GM12878 (cell line): ENCODE results near the gene NOD2. TPM values are rescaled to one million over a fixed set of nuclear protein-coding genes. Genes with fewer than 3 reads are reported as not detected.

Experiments
- ATAC-seq: fragments of 200-7000 bp; cut with Tn5 transposase; 3 replicates; pipeline ENCODE4 v1.9.1; 2020; ENCODE audit warnings: mild to moderate bottlenecking, moderate library complexity
- BruUV-seq: library from RNA; stranded (reverse); fragments of 400-500 nt; replicated peaks from 2 replicates; lab custom pipeline; 2021; lab: Mats Ljungman, UMichigan
- CTCF ChIA-PET: fragments of 300-600 bp; sonication (Branson Sonifier 250); formaldehyde crosslinking; extraction: SDS; loops from one replicate; lab custom pipeline; 2021; ENCODE audit warnings: inconsistent platforms; lab: Yijun Ruan, JAX
- POLR2A ChIA-PET: fragments of 350-600 bp; formaldehyde crosslinking; extraction: SDS; loops from one replicate; lab custom pipeline; 2021; ENCODE audit warnings: inconsistent platforms; lab: Charles Lee
- RAD21 ChIA-PET: fragments of 300-600 bp; sonication (Branson Sonifier 250); formaldehyde crosslinking; loops from one replicate; lab custom pipeline; 2023; ENCODE audit warnings: antibody characterized with exemption; ENCODE audit not compliant: unreplicated experiment; lab: Charles Lee
- SMC1A ChIA-PET: fragments of 300-600 bp; sonication (Branson Sonifier 250); formaldehyde crosslinking; loops from one replicate; lab custom pipeline; 2023; ENCODE audit not compliant: unreplicated experiment, uncharacterized antibody; lab: Charles Lee
- DNase-seq: peaks from one replicate; pipeline ENCODE4 v3.0.0-alpha.2; 2011; ENCODE audit warnings: low read depth, low spot score
- FAIRE-seq: peaks from 3 replicates; lab custom pipeline; 2011; peaks lifted over from hg19 to GRCh38; lab: Jason Lieb, UNC
- H2AFZ ChIP-seq: 2 replicates; pipeline ENCODE4 v1.6.0; 2011; ENCODE audit warnings: low read depth, low read length, control low read depth; ENCODE audit not compliant: control insufficient read depth
- H3K27ac ChIP-seq: 2 replicates; pipeline ENCODE4 v1.5.1; 2011; ENCODE audit warnings: control low read depth; ENCODE audit not compliant: control insufficient read depth, insufficient read depth
- H3K27me3 ChIP-seq, 2 experiments: replicated peaks in 1 of 2; 2 replicates each; pipeline versions ENCODE4 v1.6.0 to v1.6.1; 2011; ENCODE audit warnings: low read length in 1 of 2; ENCODE audit not compliant: control insufficient read depth in 2 of 2, insufficient read depth in 2 of 2
- H3K36me3 ChIP-seq, 2 experiments: 2 replicates each; pipeline ENCODE4 v1.5.1; 2011; ENCODE audit warnings: low read length in 1 of 2; ENCODE audit not compliant: control insufficient read depth in 2 of 2, insufficient read depth in 2 of 2
- H3K4me1 ChIP-seq: 2 replicates; pipeline ENCODE4 v1.6.1; 2011; ENCODE audit warnings: mild to moderate bottlenecking, low read length, moderate library complexity, mixed read lengths; ENCODE audit not compliant: control insufficient read depth, insufficient read depth
- H3K4me2 ChIP-seq: 2 replicates; pipeline ENCODE4 v1.6.0; 2011; ENCODE audit warnings: control low read depth; ENCODE audit not compliant: control insufficient read depth, insufficient read depth
- H3K4me3 ChIP-seq: fragments of 200-600 bp; sonication (generic); 2 replicates; pipeline ENCODE4 v1.5.1; 2016
- H3K79me2 ChIP-seq: 2 replicates; pipeline ENCODE4 v1.6.0; 2011; ENCODE audit warnings: low read length; ENCODE audit not compliant: control insufficient read depth, insufficient read depth
- H3K9ac ChIP-seq: 2 replicates; pipeline ENCODE4 v1.8.0; 2011; ENCODE audit warnings: low read length, control low read depth, mixed read lengths; ENCODE audit not compliant: control insufficient read depth, insufficient read depth
- H3K9me3 ChIP-seq: replicated peaks from 3 replicates; pipeline ENCODE4 v1.5.1; 2011; ENCODE audit warnings: mild to moderate bottlenecking, low read length; ENCODE audit not compliant: control insufficient read depth, insufficient read depth
- H4K20me1 ChIP-seq: 2 replicates; pipeline ENCODE4 v1.6.0; 2011; ENCODE audit not compliant: control insufficient read depth, insufficient read depth
- CHD2 ChIP-seq: IDR thresholded peaks from 2 replicates; pipeline ENCODE4 v1.6.1; 2011; ENCODE audit warnings: low read depth, low read length, improper control_type of control experiment, borderline replicate concordance
- EP300 ChIP-seq, 2 experiments: fragments of 150-350 bp in 1 of 2; IDR thresholded peaks; 2 replicates each; pipeline ENCODE4 v1.6.1; 2011 to 2012; ENCODE audit warnings: low read depth in 2 of 2, low read length in 2 of 2, borderline replicate concordance in 1 of 2, improper control_type of control experiment in 1 of 2, inconsistent platforms in 1 of 2; ENCODE audit not compliant: control insufficient read depth in 1 of 2
- HDGF ChIP-seq: fragments of 450-650 bp; IDR thresholded peaks from 2 replicates; pipeline ENCODE4 v1.6.1; 2016; ENCODE audit warnings: antibody characterized with exemption
- MEF2A ChIP-seq: IDR thresholded peaks from 2 replicates; pipeline ENCODE4 v1.6.1; 2011; ENCODE audit warnings: low read depth, mild to moderate bottlenecking, low read length, moderate library complexity; ENCODE audit not compliant: insufficient read depth
- MYB ChIP-seq: fragments of 150-350 bp; IDR thresholded peaks from 2 replicates; pipeline ENCODE4 v1.6.1; 2014; ENCODE audit warnings: mild to moderate bottlenecking, low read depth, low read length, borderline replicate concordance
- NBN ChIP-seq: fragments of 450-650 bp; IDR thresholded peaks from 2 replicates; pipeline ENCODE4 v1.6.1; 2016
- NFIC ChIP-seq: IDR thresholded peaks from 2 replicates; pipeline ENCODE4 v1.6.1; 2012; ENCODE audit warnings: low read depth, mild to moderate bottlenecking, inconsistent platforms, low read length, moderate library complexity
- NFYB ChIP-seq: IDR thresholded peaks from 2 replicates; pipeline ENCODE4 v1.6.1; 2011; ENCODE audit warnings: low read depth, mild to moderate bottlenecking, low read length, improper control_type of control experiment, moderate library complexity; ENCODE audit not compliant: insufficient read depth
- POLR2A ChIP-seq: IDR thresholded peaks from 2 replicates; pipeline ENCODE4 v1.6.1; 2011; ENCODE audit warnings: low read depth, mild to moderate bottlenecking, low read length
- SP1 ChIP-seq: IDR thresholded peaks from one replicate; pipeline ENCODE4 v1.6.1; 2011; ENCODE audit warnings: low read depth, low read length
- ZNF622 ChIP-seq: fragments of 450-650 bp; IDR thresholded peaks from 2 replicates; pipeline ENCODE4 v1.6.1; 2017; ENCODE audit warnings: mild to moderate bottlenecking, inconsistent platforms
- WGBS: methylation state at CpG from one replicate; pipeline ENCODE4 v1.1.6; 2016; ENCODE audit warnings: low lambda C conversion rate; ENCODE audit not compliant: insufficient replicate concordance, insufficient coverage; ENCODE audit errors: missing lambda C conversion rate; 5-methylcytosine and 5-hydroxymethylcytosine counted together
- in situ Hi-C: fragments of 300-500 bp; cut with MboI; formaldehyde crosslinking; loops from 9 replicates; pipeline ENCODE4 v1.14.3; 2018; ENCODE audit warnings: mixed read lengths
- intact Hi-C: fragments of 100-400 bp; cut with micrococcal nuclease; formaldehyde crosslinking; loops from one replicate; pipeline ENCODE4 v1.14.2; 2022; ENCODE audit not compliant: unreplicated experiment
- polyA plus RNA-seq, 11 experiments: library from polyadenylated mRNA; depleted of rRNA in 4 of 11; unstranded in 6 of 11; stranded (reverse) in 5 of 11; fragments of >200 nt; fragmentation: Nextera tagmentation in 4 of 11; fragmentation: Illumina TruSeq in 1 of 11; extraction: Ambion mirVana in 4 of 11; extraction: Trizol in 1 of 11; gene quantifications; 1 replicate in 1 of 11; 2 replicates in 10 of 11; pipeline versions ENCODE4 v1.2.1 to v1.2.3, GENCODE V29; 2011 to 2016; ENCODE audit warnings: inconsistent platforms in 2 of 11, missing spikeins in 2 of 11, low read depth in 1 of 11
- total RNA-seq, 4 experiments: library from RNA; depleted of rRNA in 3 of 4; stranded (reverse); fragments of >200 nt in 3 of 4; fragmentation: Illumina TruSeq in 1 of 4; extraction: Trizol in 1 of 4; gene quantifications; 2 replicates each; pipeline versions ENCODE4 v1.2.1 to v1.2.3, GENCODE V29; 2013 to 2021
- TF ChIP-seq, protein P1 (sequence below): IDR thresholded peaks from 2 replicates; pipeline ENCODE4 v1.6.1; 2011; ENCODE audit warnings: low read depth, low read length, improper control_type of control experiment, borderline replicate concordance
- TF ChIP-seq, protein P2 (sequence below): IDR thresholded peaks from 2 replicates; pipeline ENCODE4 v1.6.1; 2012; ENCODE audit warnings: low read length, inconsistent platforms
- TF ChIP-seq, protein P3 (sequence below): fragments of 450-650 bp; IDR thresholded peaks from 2 replicates; pipeline ENCODE4 v1.6.1; 2017; ENCODE audit warnings: mild to moderate bottlenecking, low read depth, inconsistent platforms; ENCODE audit not compliant: poor library complexity, severe bottlenecking
- TF ChIP-seq, protein P4 (sequence below): fragments of 450-650 bp; IDR thresholded peaks from 2 replicates; pipeline ENCODE4 v1.6.1; 2018; ENCODE audit warnings: mild to moderate bottlenecking, low read depth, moderate library complexity; ENCODE audit not compliant: partially characterized antibody
- TF ChIP-seq, protein P5 (sequence below): fragments of 150-350 bp; IDR thresholded peaks from 2 replicates; pipeline ENCODE4 v1.6.1; 2014; ENCODE audit warnings: mild to moderate bottlenecking, low read depth, low read length

NOD2 gene
- total and polyA plus RNA-seq, 10 of the 15 experiments (the other 5 are each of a cell fraction or from before 2014, with no cell fraction given), result 1.0 to 18.6 (median 6.7) TPM

DNA sequence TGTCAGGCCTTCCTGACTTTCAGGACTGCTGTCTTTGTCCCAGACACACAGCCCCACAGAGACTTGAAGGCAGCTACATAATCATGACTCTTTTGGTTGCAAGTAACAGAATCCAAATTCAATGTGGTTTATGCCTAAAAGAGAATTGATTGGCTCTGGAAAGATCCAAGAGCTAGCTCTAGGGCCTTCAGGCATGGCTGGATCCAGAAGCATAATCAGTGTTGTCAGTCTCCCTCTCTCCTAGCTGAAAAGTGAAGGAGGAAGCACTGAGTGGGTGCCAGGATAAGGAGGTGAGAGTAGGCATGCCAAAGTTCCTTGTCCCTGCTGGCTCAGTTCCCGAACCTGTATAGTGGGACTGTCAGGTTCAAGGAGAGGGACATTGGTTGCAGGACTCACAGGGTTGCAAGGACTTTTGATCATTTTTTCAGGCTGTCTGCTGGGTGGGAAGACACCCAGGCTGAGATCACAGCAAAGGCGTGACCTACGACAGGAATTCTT is 37.8 kb upstream of the NOD2 start:
- POLR2A ChIA-PET, result no interaction called here
- Histone ChIP-seq H3K9me3 (no peaks in the 10 kb centered on the region; the same call in 2 of the 3 replicates), H3K4me2 (no peak overlapping the region), H2AFZ (no peak overlapping the region), H3K79me2 (no peaks in the 10 kb centered on the region), H3K36me3 (no peaks in the 10 kb centered on the region), H3K27me3 (no peaks in the 10 kb centered on the region; a peak in 2 of 4 replicates), H4K20me1 (no peaks in the 10 kb centered on the region), H3K27ac (no peak overlapping the region), H3K4me3 (no peak overlapping the region), H3K4me1 (no peaks in the 10 kb centered on the region), H3K9ac (no peak overlapping the region)
- CTCF ChIA-PET, result interaction anchor here (0.9 kb wide), 1 partner anchor 10 kb away, joined by 5 read pairs; no protein-coding TSS in a partner anchor
- in situ Hi-C loops, result no loop called here
- FAIRE-seq, result no peak
- no peak for DNase-seq
- WGBS, result 44% methylated on average over 3 of the region's 3 CpGs
- BruUV-seq, result no TSS peak
- no peak for ATAC-seq
- intact Hi-C loops, result no loop called here
- SMC1A ChIA-PET, result interaction anchor here (1.2 kb wide), 1 partner anchor 20 kb away, joined by 3 read pairs; no protein-coding TSS in a partner anchor
- RAD21 ChIA-PET, result no interaction called here
- TF ChIP-seq NBN, result no peak
- TF ChIP-seq MYB, result no peak
- no peak for TF ChIP-seq NFIC
- TF ChIP-seq, protein P1, sequence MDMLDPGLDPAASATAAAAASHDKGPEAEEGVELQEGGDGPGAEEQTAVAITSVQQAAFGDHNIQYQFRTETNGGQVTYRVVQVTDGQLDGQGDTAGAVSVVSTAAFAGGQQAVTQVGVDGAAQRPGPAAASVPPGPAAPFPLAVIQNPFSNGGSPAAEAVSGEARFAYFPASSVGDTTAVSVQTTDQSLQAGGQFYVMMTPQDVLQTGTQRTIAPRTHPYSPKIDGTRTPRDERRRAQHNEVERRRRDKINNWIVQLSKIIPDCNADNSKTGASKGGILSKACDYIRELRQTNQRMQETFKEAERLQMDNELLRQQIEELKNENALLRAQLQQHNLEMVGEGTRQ, result no peak
- TF ChIP-seq, protein P2, sequence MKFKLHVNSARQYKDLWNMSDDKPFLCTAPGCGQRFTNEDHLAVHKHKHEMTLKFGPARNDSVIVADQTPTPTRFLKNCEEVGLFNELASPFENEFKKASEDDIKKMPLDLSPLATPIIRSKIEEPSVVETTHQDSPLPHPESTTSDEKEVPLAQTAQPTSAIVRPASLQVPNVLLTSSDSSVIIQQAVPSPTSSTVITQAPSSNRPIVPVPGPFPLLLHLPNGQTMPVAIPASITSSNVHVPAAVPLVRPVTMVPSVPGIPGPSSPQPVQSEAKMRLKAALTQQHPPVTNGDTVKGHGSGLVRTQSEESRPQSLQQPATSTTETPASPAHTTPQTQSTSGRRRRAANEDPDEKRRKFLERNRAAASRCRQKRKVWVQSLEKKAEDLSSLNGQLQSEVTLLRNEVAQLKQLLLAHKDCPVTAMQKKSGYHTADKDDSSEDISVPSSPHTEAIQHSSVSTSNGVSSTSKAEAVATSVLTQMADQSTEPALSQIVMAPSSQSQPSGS, result no peak
- TF ChIP-seq SP1, result no peak
- no peak for TF ChIP-seq MEF2A
- TF ChIP-seq NFYB, result no peak
- TF ChIP-seq EP300 (IDR thresholded peaks at IDR 0.05; ENCODE audit: borderline replicate concordance in 1 of 2, control insufficient read depth in 1 of 2, low read depth in 2 of 2, low read length in 2 of 2), result no peak
- no peak for TF ChIP-seq ZNF622
- TF ChIP-seq, protein P3, sequence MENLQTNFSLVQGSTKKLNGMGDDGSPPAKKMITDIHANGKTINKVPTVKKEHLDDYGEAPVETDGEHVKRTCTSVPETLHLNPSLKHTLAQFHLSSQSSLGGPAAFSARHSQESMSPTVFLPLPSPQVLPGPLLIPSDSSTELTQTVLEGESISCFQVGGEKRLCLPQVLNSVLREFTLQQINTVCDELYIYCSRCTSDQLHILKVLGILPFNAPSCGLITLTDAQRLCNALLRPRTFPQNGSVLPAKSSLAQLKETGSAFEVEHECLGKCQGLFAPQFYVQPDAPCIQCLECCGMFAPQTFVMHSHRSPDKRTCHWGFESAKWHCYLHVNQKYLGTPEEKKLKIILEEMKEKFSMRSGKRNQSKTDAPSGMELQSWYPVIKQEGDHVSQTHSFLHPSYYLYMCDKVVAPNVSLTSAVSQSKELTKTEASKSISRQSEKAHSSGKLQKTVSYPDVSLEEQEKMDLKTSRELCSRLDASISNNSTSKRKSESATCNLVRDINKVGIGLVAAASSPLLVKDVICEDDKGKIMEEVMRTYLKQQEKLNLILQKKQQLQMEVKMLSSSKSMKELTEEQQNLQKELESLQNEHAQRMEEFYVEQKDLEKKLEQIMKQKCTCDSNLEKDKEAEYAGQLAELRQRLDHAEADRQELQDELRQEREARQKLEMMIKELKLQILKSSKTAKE, result no peak
- TF ChIP-seq, protein P4, sequence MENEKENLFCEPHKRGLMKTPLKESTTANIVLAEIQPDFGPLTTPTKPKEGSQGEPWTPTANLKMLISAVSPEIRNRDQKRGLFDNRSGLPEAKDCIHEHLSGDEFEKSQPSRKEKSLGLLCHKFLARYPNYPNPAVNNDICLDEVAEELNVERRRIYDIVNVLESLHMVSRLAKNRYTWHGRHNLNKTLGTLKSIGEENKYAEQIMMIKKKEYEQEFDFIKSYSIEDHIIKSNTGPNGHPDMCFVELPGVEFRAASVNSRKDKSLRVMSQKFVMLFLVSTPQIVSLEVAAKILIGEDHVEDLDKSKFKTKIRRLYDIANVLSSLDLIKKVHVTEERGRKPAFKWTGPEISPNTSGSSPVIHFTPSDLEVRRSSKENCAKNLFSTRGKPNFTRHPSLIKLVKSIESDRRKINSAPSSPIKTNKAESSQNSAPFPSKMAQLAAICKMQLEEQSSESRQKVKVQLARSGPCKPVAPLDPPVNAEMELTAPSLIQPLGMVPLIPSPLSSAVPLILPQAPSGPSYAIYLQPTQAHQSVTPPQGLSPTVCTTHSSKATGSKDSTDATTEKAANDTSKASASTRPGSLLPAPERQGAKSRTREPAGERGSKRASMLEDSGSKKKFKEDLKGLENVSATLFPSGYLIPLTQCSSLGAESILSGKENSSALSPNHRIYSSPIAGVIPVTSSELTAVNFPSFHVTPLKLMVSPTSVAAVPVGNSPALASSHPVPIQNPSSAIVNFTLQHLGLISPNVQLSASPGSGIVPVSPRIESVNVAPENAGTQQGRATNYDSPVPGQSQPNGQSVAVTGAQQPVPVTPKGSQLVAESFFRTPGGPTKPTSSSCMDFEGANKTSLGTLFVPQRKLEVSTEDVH, result no peak
- TF ChIP-seq, protein P5, sequence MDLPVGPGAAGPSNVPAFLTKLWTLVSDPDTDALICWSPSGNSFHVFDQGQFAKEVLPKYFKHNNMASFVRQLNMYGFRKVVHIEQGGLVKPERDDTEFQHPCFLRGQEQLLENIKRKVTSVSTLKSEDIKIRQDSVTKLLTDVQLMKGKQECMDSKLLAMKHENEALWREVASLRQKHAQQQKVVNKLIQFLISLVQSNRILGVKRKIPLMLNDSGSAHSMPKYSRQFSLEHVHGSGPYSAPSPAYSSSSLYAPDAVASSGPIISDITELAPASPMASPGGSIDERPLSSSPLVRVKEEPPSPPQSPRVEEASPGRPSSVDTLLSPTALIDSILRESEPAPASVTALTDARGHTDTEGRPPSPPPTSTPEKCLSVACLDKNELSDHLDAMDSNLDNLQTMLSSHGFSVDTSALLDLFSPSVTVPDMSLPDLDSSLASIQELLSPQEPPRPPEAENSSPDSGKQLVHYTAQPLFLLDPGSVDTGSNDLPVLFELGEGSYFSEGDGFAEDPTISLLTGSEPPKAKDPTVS, result no peak
- TF ChIP-seq CHD2, result no peak
- TF ChIP-seq HDGF, result no peak
- TF ChIP-seq POLR2A, result no peak
